HG03469 (cell line): ENCODE data around the gene CTIF.

Experiments used
- ATAC-seq: cut with Tn5 transposase; IDR thresholded peaks from one replicate; pipeline ENCODE4 v1.9.1; 2021; ENCODE audit warnings: mild to moderate bottlenecking, moderate library complexity, moderate number of reproducible peaks; ENCODE audit not compliant: unreplicated experiment

Gene CTIF

GRCh38 chr18:48902023-48902855 lies 363.4 kb downstream of the CTIF start:
- ATAC-seq, result no peak

GRCh38 chr18:48902856-48903601 lies 364.2 kb downstream of the CTIF start:
- no peak for ATAC-seq

- no peak for ATAC-seq
Measured at GRCh38 chr18:48904091-48904490, 365.3 kb downstream of the CTIF start.

GRCh38 chr18:48904847-48905394 lies 366.1 kb downstream of the CTIF start:
- ATAC-seq, result no peak

GRCh38 chr18:48905513-48905912 lies 366.7 kb downstream of the CTIF start:
- no peak for ATAC-seq

- ATAC-seq, result no peak
Measured at GRCh38 chr18:48908916-48909315, 370.1 kb downstream of the CTIF start.

- no peak for ATAC-seq
Measured at GRCh38 chr18:48909721-48910120, 370.9 kb downstream of the CTIF start.

GRCh38 chr18:48910972-48911545 lies 372.2 kb downstream of the CTIF start:
- no peak for ATAC-seq
